AG10803 (cell line): ENCODE data around the gene IGF2R.
"Not testable (repeated sequence)": the region's sequence is repeated elsewhere in the genome, so short reads cannot be mapped to it uniquely, and the experiment has no call there.

Experiments
- DNase-seq: peaks from one replicate; pipeline ENCODE4 v3.0.0; 2010; ENCODE audit warnings: low read depth
- H3K4me3 ChIP-seq: 2 replicates; pipeline ENCODE4 v1.5.1; 2011; ENCODE audit warnings: mild to moderate bottlenecking, low read length, control low read depth
- TF ChIP-seq, protein P1 (sequence below): conservative IDR thresholded peaks from 2 replicates; pipeline ENCODE4 v1.5.1; 2011; ENCODE audit warnings: mild to moderate bottlenecking, low read length, control low read depth, inconsistent platforms

Gene IGF2R

DNA sequence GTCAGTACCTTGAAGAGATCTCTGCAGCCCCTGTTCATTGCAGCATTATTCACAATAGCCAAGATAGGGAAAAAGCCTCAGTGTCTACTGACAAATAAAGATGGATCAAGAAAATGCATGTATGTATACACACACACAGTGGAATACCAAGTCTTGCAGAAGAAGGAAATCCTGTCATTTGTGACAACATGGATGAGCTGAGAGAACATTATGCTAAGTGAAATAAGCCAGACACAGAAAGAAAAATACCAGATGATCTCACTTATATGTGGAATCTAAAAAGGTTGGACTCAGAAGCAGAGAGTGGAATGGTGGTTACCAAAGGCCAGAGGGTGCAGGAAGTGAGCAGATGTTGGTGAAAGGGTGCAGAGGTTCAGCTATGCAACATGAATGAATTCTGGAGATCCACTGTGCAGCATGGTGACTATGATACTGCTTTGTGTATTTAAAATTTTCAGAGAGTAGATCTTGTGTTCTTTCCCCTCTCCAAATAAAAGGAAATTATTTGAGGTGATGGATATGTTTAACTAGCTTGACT lies 141.8 kb downstream of the IGF2R start:
- TF ChIP-seq, protein P1, sequence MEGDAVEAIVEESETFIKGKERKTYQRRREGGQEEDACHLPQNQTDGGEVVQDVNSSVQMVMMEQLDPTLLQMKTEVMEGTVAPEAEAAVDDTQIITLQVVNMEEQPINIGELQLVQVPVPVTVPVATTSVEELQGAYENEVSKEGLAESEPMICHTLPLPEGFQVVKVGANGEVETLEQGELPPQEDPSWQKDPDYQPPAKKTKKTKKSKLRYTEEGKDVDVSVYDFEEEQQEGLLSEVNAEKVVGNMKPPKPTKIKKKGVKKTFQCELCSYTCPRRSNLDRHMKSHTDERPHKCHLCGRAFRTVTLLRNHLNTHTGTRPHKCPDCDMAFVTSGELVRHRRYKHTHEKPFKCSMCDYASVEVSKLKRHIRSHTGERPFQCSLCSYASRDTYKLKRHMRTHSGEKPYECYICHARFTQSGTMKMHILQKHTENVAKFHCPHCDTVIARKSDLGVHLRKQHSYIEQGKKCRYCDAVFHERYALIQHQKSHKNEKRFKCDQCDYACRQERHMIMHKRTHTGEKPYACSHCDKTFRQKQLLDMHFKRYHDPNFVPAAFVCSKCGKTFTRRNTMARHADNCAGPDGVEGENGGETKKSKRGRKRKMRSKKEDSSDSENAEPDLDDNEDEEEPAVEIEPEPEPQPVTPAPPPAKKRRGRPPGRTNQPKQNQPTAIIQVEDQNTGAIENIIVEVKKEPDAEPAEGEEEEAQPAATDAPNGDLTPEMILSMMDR: no peak
- DNase-seq: peak; percentile 41
- no peak overlapping the region for H3K4me3 ChIP-seq

DNA sequence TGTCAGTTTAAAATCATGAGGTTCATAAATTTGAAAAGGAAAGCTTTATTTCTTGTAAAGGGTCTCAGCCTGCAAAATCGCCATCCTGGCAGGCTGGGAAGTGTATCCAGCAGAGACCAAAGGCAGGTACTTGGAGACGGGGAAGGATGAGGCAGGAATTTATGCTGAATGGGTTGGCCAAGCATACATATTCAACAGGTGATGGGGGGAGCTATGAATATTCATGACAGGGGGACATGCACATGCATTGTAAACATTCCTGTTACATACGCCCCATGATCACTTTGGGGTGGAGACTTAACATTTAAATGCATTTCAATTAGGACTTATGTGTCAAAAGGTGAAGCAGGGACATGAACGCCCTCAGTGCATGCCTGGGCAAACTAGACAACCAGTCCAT lies 142.9 kb downstream of the IGF2R start:
- TF ChIP-seq, protein P1: no peak
- DNase-seq: no peak
- H3K4me3 ChIP-seq: no peak overlapping the region

DNA sequence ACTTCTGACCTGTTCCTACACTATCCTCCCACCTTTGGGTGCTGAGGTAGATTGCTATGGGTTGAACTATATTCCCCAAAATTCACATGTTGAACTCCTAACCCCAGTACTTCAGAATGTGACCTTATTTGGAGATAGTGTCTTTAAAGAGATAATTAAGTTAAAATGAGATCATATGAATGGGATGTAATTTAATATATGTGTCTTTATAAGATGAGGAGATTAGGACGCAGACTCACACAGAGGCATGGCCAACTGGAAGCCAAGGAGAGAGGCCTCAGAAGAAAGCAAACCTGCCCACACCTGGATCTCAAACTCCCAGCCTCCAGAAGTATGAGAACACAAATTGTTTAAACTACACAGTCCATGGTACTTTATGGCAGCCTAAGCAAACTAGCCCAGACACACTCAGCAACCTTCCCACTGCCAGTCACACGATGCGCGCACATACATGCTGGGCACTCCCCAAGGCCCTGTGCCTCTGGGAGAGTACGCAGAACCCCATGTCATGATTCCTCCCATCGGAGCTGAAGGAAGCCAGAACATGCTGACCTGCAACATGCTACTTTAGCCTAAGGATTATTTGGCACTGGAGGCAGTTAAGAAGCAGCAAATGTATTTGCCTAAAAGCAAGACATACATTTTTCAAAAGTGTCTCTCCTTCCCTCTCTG lies 143.9 kb downstream of the IGF2R start:
- no peak overlapping the region for H3K4me3 ChIP-seq
- TF ChIP-seq, protein P1: no peak

DNA sequence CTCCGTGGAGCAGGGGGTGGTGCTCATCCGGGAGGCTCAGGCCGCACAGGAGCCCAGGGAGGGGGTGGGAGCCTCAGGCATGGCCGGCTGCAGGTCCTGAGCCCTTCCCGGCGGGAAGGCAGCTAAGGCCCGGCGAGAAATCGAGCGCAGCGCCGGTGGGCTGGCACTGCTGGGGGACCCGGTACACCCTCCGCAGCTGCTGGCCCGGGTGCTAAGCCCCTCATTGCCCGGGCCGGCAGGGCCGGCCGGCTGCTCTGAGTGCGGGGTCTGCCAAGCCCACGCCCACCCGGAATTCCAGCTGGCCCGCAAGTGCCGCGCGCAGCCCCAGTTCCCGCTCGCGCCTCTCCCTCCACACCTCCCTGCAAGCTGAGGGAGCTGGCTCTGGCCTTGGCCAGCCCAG lies 145.7 kb downstream of the IGF2R start:
- not testable (repeated sequence) for H3K4me3 ChIP-seq, DNase-seq

More for the DNA sequence above, 143.9 kb downstream of the IGF2R start:
- DNase-seq: no peak

DNA sequence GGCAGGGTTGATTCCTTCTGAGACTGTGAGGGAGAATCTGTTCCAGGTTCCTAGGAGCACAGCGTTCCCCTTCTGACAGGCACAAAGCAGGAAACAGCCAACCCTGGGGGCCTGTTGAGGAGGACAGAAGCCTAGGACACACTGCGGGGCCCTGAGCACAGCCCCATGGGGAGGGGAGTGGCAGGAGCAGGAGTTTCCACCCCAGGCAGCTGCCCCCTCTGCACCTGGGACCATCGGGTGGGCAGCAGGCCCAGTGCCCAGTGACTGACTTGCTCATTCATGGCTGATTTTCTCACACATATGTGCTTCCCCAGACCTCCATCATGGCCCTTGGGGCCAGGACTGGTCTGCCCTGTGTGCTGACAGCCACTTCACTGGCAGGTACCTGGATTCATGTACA lies 146.5 kb downstream of the IGF2R start:
- no peak overlapping the region for H3K4me3 ChIP-seq
- TF ChIP-seq, protein P1: no peak
- DNase-seq: no peak

DNA sequence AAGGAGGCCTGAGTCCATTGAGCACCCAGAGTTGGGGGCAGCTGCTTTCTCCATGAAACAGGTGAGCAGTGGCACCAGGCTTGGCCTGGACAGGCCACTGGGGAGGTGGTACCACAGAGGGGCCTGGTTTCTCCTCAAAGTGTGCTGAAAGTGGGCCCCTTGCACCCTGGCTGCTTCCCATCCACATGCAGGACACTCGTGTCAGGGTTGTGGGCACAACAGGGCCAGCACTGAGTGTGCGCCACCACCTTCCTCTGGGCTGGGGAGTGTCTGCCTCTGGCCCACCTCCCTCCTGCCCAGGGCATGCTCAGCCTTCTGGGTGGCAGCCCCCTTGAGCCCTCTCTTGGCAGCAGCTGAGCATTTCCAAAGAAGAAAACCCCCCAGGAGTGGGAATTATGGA lies 147.5 kb downstream of the IGF2R start:
- H3K4me3 ChIP-seq: no peak overlapping the region
- TF ChIP-seq, protein P1: no peak
- no peak for DNase-seq

DNA sequence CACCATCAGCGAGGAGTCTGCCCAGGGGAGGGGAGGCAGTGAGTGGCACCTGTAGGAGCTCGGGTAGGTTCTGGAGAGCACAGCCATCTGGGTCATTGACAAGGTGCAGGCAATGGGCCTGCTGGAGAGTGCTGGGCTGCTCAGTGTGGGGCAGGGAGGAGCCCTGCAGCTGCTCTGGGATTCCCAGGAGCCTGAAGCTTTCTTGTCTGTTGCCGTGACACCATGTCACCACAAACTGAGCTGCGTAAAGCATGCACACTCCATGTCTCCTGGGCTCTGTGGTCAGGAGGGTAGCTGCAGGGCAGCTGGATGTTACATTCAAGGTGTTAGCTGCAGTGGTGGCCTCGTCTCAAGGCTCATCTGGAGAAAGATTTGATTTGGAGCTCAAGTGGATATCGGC lies 148.3 kb downstream of the IGF2R start:
- H3K4me3 ChIP-seq: no peak overlapping the region
- TF ChIP-seq, protein P1: no peak
- DNase-seq: no peak
